ENCODE data around the gene TM9SF1. TPM values are rescaled to one million over a fixed set of nuclear protein-coding genes. Genes with fewer than 3 reads are reported as not detected.
"Not testable (repeated sequence)": the region's sequence is repeated elsewhere in the genome, so short reads cannot be mapped to it uniquely, and the experiment has no call there.

The TM9SF1 gene
- polyA plus RNA-seq, 3 donors = 45.2 to 55.8 (median 46.7) TPM

- not testable (repeated sequence) for DNase-seq
Observed at GRCh38 chr14:24202538-24202937, 7.3 kb upstream of the TM9SF1 start.

DNA sequence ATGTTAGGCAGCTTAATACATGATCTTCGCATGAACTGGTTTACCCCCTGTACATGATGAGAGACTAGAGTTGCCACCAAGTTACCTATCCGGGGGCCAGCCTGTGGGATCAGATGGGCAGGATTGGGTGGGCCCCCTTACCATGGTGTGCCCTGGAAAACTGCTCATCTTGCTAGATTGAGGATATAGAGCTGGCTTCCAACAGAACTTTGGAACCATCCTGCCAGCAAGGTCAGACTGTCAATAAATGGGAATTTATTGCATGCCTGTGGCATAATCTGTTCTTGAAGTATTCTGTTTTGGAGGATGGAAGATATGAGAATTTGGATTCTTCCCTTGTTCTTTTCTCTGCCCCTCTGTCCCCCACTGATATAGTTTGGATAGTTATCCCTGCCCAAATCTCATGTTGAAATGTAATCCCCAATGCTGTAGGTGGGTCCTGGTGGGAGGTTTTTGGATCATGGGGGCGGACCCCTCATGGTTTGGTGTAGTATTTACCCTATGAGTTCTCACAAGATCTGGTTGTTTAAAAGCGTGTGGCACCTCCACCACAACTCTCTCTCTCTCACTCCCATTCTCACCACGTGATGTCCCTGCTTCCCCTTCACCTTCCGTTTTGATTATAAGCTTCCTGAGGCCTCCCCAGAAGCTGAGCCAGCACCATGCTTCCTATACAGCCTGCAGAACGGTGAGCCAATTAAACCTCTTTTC, 3.7 kb upstream of the TM9SF1 start:
- DNase-seq = no peak

DNA sequence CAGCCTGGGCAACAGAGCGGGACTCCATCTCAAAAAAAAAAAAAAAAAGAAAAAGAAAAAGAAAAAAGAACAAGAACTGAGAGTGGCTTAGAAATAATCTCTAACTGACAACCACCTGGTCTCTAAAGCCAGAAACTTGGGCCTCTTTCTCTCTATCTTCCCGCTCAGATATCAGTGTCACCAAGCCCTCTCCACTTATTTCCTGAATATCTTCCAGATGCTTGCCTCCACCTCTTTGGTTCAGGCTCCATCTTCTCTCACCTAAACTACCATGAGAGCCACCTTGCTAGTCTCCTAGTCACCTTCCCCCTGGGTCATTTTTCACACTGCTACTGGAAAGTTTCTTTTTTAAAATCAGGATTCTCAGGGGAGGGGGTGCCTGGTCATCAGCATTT, 1.8 kb upstream of the TM9SF1 start:
- no peak for DNase-seq

DNA sequence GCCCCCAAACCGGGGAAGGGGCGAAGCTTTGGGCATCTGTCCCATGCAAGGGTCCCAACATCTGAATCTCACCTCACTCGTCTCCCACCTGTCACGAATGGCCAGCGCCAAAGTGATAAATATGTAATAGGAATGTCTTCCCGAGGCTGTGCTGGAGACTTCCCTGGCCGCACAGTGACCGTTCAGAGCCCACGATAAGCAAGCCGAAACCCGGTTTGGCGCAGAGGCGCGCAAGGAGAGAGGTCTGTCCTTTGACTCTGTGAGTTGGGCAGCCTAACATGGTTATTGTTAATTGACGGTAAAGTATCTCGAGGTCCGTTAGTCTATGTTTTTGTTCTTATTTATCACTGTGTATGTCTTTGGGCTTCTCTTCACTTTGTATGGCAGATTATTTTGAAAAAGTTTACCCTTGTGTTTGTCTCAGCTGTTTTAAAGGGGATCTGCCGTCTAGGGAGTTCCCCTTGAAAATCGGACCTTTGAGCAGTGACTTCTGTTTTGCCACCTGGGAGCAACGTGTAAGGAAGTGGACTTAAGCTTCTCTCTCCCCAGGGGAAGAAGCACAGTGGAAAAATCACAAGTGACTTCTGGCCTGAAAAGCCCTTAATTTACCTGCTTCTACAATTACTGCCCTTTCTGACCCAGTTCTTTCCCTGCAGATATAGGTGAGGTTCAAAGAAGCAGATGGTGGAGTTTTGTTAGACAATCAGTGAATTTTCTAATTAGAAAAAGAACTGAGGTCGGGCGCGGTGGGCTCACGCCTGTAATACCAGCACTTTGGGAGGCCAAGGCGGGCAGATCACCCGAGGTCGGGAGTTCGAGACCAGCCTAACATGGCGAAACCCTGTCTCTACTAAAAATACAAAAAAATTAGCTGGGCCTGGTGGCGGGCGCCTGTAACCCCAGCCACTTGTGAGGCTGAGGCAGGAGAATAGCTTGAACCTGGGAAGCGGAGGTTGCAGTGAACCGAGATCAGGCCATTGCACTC, 1.1 kb upstream of the TM9SF1 start:
- no peak for DNase-seq

DNA sequence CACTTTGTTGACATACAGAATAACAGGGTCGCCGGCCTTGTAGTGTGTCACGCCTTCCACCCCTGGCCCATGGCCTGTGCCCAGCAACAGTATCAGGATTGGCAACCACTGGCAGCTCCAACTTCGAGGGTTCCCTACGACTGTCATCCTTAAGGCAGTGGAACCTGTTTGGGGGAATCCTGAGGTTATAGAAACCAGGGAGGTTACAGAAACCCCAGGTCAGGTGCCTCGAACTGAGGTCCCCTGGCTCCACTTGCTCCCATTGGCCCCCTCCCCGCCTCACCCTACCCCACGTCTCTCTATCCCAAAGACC, 412 bp downstream of the TM9SF1 start:
- no peak for DNase-seq

DNA sequence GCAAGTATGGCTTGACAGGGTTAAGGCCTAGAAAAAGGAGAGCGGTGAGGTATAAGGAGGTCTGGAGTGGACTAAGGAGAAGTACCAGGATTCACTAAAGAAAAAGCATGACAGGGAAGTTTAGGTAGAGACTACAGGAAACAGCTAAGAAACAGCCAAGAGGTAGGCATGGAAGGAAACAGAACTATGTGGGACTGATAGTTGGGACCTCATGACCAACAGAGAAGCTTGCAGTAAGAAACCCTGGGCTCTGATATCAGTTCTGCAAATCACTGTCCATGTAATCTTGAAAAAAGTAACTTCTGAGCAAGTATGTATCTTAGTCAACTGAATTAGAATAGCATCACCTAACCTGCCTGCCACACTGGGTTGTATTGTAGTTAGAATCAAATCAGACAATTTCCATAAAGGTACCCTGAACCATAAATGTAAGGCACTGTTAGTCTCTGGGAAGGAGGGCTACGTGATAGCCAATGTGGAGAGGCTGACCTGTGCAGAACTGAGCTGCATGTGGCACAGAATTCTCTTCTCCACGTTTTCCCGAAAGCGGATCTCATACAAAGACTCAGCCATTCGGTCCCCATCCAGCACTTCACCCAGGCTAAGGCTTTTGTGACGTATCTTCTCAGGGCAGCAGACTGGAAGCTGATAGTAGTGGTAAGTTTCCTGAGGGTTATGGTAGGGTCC, 912 bp downstream of the TM9SF1 start:
- DNase-seq = no peak

GRCh38 chr14:24192933-24193332, 2.3 kb downstream of the TM9SF1 start:
- no peak for DNase-seq

GRCh38 chr14:24190416-24190815, 4.8 kb downstream of the TM9SF1 start:
- no peak for DNase-seq

DNA sequence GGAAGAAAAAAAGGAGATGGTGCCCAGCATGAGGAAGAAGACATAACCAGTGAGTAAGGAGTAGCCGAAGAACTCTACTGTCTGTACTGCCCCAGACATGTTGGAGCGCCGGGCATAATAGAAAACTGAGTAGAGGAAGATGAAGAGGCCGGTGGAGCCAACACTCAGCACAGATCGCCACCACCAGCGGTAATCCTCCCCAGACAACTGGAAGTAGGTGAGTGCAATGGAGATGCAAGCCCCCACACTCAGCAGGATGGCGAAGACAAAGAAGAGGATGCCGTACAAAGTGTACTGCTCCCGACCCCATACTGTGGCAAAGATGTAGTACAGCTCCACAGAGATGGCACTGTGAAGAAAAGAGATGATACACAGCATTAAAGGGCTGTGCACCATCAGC, 5.8 kb downstream of the TM9SF1 start:
- no peak for DNase-seq

DNA sequence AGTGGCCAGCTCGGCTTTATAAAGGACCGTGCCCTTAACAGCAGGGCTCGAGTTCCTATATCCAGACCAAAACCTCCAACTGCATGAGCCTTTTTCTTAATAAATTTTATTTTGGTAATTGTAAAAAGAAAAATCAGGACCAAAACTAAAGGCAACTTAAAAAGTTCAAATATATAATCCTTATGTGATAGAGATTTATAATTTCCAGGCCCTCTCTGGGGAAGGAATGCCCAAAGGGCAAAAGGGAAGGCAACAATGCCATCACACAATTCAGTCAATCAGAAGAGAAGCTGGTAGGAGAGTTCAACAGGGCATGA, 6.2 kb downstream of the TM9SF1 start:
- no peak for DNase-seq

- peak; percentile 97 for DNase-seq
Observed at GRCh38 chr14:24188251-24189058, 6.8 kb downstream of the TM9SF1 start, which contains the start of gene IPO4. TSS of gene IPO4 (minus strand) at chr14:24188816. CDS start at chr14:24188787, 29 bp downstream.

DNA sequence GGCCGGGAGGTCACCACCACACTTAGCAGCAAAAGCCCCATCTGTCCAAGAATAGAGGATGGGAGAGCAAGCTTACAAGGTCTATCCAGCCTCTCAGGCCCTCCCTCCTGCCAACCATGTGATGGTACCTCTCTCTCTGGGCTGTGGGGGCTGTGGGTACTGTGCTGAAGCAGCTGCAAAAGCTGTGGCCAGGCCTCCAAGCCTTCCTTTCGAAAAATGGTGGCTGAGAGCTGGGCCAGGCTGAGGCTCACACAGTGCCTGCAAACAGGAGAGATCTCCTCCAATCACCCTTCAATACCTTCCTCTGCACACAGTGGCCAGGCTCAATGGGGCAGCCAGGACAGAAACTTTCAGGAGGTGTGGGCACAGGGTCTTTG, 7.7 kb downstream of the TM9SF1 start:
- no peak for DNase-seq

- DNase-seq = no peak
Observed at GRCh38 chr14:24186831-24187538, 8.3 kb downstream of the TM9SF1 start.

GRCh38 chr14:24185741-24186140, 9.5 kb downstream of the TM9SF1 start:
- no peak for DNase-seq

- no peak for DNase-seq
Observed at GRCh38 chr14:24185026-24185425, 10.2 kb downstream of the TM9SF1 start.

DNA sequence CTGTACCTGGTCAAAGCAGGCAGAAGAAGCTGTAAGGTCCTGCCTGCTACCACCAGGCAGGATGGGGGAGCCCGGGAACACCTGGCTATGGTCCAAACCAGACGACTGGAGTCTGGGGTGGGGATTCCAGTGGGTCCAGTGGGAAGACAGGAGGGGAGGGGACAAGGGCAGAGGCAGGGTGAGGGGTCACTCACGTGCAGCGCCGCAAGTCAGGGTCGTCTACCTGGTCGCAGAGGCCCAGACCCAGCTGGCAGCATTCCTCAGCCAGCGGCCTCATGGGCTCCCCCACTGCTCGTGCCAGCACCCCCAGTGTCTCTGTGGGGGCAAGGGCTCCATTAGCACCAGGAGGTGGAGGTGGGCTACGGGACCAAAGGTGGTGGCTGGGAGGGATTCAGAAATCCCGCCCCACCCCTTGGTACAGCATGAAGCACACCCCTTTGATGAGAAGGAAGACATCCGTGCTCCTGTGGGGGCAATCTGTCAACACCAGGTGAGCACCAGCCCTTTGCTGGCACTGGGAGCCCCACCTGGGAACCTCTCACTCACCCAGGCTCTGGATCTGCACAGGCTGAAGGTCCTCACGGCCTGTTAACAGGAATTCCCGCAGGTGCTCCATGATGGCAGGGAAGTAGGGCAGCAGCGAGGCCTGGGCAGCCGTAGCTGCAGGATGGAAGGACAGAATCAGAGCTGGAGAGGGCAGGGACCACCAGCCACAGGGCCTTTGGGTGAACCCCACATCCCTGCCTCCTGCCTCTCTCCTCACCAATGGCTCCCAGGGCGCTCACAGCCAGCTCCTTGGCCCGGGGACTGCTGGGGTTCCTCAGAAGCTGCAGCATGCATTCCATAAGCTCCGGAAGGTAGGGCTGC, 10.9 kb downstream of the TM9SF1 start:
- no peak for DNase-seq

DNA sequence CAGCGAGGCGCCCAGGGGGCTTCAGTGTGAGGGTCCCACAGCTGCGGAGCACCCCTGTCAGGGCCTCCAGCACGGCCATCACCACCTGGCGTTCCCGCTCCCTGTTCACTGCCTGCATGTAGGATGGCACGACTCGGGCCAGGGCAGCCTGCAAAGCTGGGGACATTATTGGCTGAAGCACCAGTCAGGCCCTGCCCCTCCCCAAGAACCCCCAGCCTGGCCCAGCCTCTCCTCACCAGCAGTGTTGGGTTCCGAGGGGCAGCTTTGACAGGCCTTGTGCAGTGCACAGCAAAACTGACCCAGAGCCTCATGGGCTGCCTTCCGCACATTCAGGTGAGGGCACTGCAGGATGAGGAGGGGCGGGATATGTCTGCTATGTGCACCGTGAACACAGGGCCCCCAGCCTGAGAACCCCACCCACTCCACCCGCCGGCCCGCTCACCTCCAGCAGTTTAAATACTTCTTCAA, 12.2 kb downstream of the TM9SF1 start:
- DNase-seq = no peak

GRCh38 chr14:24182110-24182882, 12.9 kb downstream of the TM9SF1 start:
- DNase-seq = no peak

- DNase-seq = no peak
Observed at GRCh38 chr14:24181371-24182077, 13.7 kb downstream of the TM9SF1 start.
